Right atrium auricular region (tissue), 2 donors: ENCODE measurements around the gene EED. TPM values are rescaled to one million over a fixed set of nuclear protein-coding genes. Genes with fewer than 3 reads are reported as not detected.

ENCODE experiments used
- DNase-seq: peaks from one replicate; pipeline ENCODE4 v3.0.0-alpha.2; 2019; ENCODE audit warnings: low spot score
- H3K27ac ChIP-seq, 2 donors: fragments of 200-600 bp; sonication (generic); 1 replicate in 1 of 2; 2 replicates in 1 of 2; pipeline ENCODE4 v1.5.1; 2016 to 2019
- H3K27me3 ChIP-seq, 2 donors: fragments of 200-600 bp; sonication (generic); one replicate each; pipeline versions ENCODE4 v1.5.1 to v1.6.0; 2017 to 2019
- H3K36me3 ChIP-seq: fragments of 200-600 bp; sonication (generic); one replicate; pipeline ENCODE4 v1.5.1; 2016
- H3K4me1 ChIP-seq, 2 donors: fragments of 200-600 bp; sonication (generic); one replicate each; pipeline versions ENCODE4 v1.5.1 to v1.6.0; 2017 to 2019
- H3K4me3 ChIP-seq, 2 donors: fragments of 200-600 bp; sonication (generic); 1 replicate in 1 of 2; 2 replicates in 1 of 2; pipeline ENCODE4 v1.5.1; 2017 to 2019; ENCODE audit warnings: mild to moderate bottlenecking in 1 of 2, moderate library complexity in 1 of 2
- H3K9me3 ChIP-seq, 2 donors: fragments of 200-600 bp; sonication (generic); one replicate each; pipeline ENCODE4 v1.5.1; 2019
- total RNA-seq, 2 donors: library from RNA; depleted of rRNA; stranded (reverse); fragments of >200 nt; gene quantifications; one replicate each; pipeline ENCODE4 v1.1.0, GENCODE V29; 2016
- TF ChIP-seq, protein P1 (sequence below), 2 donors: fragments of 200-600 bp; sonication (generic); IDR thresholded peaks; one replicate each; pipeline ENCODE4 v1.5.1; 2019; ENCODE audit warnings: antibody characterized with exemption in 2 of 2

Gene EED
- total RNA-seq, 2 donors from 2014 or later = 8.2 to 8.3 TPM

DNA sequence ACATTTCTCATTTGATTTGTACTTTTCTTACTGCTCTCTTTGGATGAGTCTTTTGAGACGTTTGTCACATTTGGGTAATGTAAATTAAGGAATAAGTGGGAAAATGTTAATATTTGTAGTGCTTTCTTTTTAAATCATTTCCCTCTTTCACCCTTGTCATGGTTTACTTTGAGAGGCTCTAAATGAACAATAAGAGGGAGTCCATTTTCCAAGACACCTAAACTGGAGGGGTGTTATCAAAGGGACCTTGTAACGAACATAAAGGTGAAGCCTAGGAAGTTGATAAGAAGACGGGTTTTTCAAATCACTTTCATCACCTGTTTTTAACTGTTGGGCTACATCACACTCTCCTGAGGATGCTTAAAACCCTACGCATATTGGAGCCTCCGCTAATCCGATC is 12.1 kb downstream of the EED start:
- Histone ChIP-seq H3K9me3 (no peaks in the 10 kb centered on the region), H3K36me3 (peaks cover 11% of the 10 kb centered on the region), H3K4me3 (no peak overlapping the region), H3K27me3 (no peaks in the 10 kb centered on the region), H3K4me1 (no peaks in the 10 kb centered on the region), H3K27ac (no peak overlapping the region)
- TF ChIP-seq, protein P1, sequence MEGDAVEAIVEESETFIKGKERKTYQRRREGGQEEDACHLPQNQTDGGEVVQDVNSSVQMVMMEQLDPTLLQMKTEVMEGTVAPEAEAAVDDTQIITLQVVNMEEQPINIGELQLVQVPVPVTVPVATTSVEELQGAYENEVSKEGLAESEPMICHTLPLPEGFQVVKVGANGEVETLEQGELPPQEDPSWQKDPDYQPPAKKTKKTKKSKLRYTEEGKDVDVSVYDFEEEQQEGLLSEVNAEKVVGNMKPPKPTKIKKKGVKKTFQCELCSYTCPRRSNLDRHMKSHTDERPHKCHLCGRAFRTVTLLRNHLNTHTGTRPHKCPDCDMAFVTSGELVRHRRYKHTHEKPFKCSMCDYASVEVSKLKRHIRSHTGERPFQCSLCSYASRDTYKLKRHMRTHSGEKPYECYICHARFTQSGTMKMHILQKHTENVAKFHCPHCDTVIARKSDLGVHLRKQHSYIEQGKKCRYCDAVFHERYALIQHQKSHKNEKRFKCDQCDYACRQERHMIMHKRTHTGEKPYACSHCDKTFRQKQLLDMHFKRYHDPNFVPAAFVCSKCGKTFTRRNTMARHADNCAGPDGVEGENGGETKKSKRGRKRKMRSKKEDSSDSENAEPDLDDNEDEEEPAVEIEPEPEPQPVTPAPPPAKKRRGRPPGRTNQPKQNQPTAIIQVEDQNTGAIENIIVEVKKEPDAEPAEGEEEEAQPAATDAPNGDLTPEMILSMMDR (IDR thresholded peaks at IDR 0.05) = no peak
- no peak for DNase-seq

GRCh38 chr11:86257446-86257845 is 12.9 kb downstream of the EED start:
- H3K4me1 ChIP-seq = no peaks in the 10 kb centered on the region
- H3K9me3 ChIP-seq = no peaks in the 10 kb centered on the region
- no peak overlapping the region for H3K4me3 ChIP-seq
- H3K27me3 ChIP-seq = no peaks in the 10 kb centered on the region
- DNase-seq = no peak
- no peak overlapping the region for H3K27ac ChIP-seq
- peaks cover 17% of the 10 kb centered on the region for H3K36me3 ChIP-seq
- TF ChIP-seq, protein P1 (IDR thresholded peaks at IDR 0.05) = no peak

DNA sequence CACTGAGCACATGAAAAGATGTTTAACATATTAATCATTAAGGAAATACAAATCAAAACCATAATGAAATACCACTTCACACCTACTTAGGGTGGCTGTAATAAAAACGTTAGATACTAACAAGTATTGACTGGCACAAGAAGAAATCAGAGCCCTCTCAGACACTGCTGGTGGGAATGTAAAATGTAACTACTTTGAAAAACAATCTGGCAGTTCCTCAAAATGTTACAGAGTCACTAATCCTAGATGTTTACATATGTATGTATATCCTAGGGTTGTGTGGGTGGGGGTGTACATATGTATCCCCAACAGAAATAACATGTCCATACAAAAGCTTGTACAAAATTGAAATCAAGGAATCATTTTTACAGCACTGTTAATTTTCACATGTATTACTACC is 15.2 kb downstream of the EED start:
- Histone ChIP-seq H3K9me3 (no peaks in the 10 kb centered on the region), H3K36me3 (peaks cover 17% of the 10 kb centered on the region), H3K4me3 (no peak overlapping the region), H3K4me1 (no peaks in the 10 kb centered on the region), H3K27me3 (no peaks in the 10 kb centered on the region), H3K27ac (no peak overlapping the region)
- no peak for DNase-seq
- TF ChIP-seq, protein P1 (IDR thresholded peaks at IDR 0.05) = no peak

GRCh38 chr11:86261328-86261727 is 16.8 kb downstream of the EED start:
- no peak overlapping the region for H3K4me3 ChIP-seq
- no peak overlapping the region for H3K27ac ChIP-seq
- H3K9me3 ChIP-seq = no peaks in the 10 kb centered on the region
- H3K27me3 ChIP-seq = no peaks in the 10 kb centered on the region
- H3K4me1 ChIP-seq = no peaks in the 10 kb centered on the region
- TF ChIP-seq, protein P1 (IDR thresholded peaks at IDR 0.05) = no peak
- peaks cover 21% of the 10 kb centered on the region for H3K36me3 ChIP-seq
- DNase-seq = no peak

DNA sequence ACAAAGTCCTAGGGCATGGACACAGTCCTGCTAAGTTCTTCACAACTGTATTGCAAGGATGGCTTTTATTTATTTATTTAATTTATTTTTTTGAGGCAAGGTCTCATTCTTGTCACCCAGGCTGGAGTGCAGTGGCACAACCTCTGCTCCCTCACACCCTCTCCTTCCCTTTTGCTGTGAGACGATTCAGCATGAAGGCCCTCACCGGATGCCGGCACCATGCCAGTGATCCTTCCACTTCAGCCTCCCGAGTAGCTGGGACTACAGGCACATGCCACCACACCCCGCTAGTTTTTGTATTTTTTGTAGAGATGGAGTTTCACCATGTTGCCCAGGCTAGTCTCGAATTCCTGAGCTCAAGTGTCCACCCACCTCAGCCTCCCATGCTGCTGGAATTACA is 17.8 kb downstream of the EED start:
- no peaks in the 10 kb centered on the region for H3K4me1 ChIP-seq
- DNase-seq = no peak
- H3K27ac ChIP-seq = no peak overlapping the region
- peaks cover 21% of the 10 kb centered on the region for H3K36me3 ChIP-seq
- H3K4me3 ChIP-seq = no peak overlapping the region
- TF ChIP-seq, protein P1 (IDR thresholded peaks at IDR 0.05) = no peak
- H3K9me3 ChIP-seq = no peaks in the 10 kb centered on the region
- H3K27me3 ChIP-seq = no peaks in the 10 kb centered on the region

GRCh38 chr11:86264649-86265048 is 20.1 kb downstream of the EED start:
- DNase-seq = no peak
- Histone ChIP-seq H3K9me3 (no peaks in the 10 kb centered on the region), H3K4me1 (no peaks in the 10 kb centered on the region), H3K27me3 (no peaks in the 10 kb centered on the region), H3K27ac (no peak overlapping the region), H3K36me3 (peaks cover 14% of the 10 kb centered on the region), H3K4me3 (no peak overlapping the region)
- TF ChIP-seq, protein P1 (IDR thresholded peaks at IDR 0.05) = no peak
